ENCODE results near the gene ARHGAP22.

The ARHGAP22 gene

DNA sequence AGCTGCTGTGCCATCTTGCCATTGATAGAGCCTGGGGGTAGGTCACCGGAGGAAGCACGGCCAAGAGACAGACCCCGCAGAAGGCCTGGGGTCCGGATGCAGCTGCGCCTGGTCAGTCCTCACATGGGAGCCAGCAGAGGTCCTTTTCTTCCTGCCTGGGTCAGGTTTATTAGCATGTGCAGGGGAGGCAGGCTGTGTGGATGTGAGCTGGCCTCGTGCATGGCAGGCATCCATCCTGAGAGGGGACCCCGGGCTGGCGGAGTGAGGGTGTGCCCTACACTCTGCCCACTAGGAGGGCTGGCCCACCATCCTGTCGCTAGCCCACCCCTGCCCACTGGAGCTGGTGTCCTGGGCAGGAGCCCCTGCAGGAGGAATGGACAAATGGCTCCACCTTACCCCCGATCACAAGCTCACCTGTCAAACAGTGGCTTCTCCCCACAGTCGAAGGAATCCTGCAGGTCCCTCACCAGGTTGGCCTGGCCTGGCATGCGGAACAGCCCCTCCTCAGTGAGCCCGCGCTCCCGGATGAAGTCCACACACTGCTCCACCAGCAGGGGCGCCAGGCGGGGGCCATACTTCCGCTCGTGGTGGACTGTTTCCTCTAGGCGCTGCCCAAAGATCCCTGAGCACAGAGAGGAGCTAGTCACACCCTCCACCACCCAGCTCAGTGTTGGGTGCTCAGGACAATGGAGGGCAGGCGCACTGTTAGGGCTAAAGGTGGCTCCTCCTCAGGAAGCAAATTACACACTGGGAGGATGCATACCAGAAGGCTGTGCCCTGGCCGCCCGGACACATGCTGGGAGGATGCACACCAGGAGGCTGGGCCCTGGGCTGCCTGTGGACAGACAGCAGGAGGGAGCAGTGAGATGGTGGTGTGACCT, 145.4 kb downstream of the ARHGAP22 start:
- no peak for DNase-seq

- no peak for DNase-seq
Observed at GRCh38 chr10:48458662-48459048, 146.2 kb downstream of the ARHGAP22 start.

- no peak for DNase-seq
Observed at GRCh38 chr10:48457949-48458661, 146.8 kb downstream of the ARHGAP22 start.

- DNase-seq: no peak
Observed at GRCh38 chr10:48456808-48457761, 147.8 kb downstream of the ARHGAP22 start.

DNA sequence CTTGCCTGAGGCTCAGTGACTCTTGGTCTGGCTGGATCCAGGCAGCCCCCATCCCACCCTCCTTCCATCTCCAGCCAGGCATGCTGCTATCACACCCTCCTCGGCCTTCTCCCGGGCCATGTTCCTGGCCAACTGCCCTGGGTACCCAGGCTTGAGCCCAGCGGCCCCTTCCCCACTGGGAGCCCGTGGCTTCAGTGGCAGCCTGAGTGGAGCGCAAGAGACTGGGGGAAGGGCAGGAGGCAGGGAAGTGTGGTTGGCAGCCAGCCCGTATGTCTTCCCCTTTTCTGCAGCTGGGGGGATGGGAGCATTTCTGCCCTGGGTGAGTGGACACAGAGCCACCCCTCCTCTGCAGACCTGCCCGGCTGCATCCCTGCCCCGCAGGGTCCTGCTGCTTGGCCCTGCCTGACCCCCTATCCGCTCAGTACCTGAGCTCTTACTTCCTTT, 148.5 kb downstream of the ARHGAP22 start:
- no peak for DNase-seq

GRCh38 chr10:48455392-48456151, 149.3 kb downstream of the ARHGAP22 start:
- no peak for DNase-seq

GRCh38 chr10:48455055-48455391, 149.8 kb downstream of the ARHGAP22 start:
- DNase-seq: no peak

DNA sequence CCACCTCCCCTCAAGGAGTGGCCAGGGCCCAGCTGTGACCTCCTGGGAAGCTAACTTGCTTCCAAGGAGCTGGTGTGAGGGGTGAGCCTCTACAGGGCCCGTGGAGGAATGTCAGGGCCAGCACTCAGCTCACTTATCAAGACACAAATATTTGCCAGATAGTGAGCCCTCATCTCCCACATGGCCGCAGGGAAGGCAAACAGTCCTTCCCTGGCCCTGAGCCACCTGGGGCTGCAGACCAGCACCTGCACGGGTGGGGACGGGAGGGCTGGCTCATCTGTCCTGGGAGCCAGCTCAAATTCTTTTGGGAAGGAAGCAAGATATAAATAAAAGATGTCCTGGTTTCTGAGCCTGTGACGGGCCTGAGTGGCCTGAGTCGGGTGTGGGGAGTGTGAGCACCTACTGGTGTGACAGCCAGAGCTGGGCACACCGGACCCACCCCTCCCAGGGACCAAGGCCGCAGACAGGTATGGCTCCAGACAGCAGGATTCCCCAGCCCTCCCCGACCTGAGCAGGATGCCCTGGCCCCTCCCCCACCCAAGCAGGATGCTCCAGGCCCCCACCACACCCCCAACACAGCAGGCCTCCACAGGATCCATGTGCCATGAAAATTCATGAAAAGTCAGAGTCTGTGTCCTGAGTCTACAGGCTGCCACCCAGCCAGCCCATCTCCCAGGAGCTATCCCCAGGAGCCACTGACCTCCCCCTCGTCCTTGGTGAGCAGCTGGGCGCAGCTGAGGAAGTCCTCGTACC, 150.4 kb downstream of the ARHGAP22 start:
- no peak for DNase-seq

GRCh38 chr10:48453451-48454301, 151.2 kb downstream of the ARHGAP22 start:
- no peak for DNase-seq

GRCh38 chr10:48452879-48453412, 151.9 kb downstream of the ARHGAP22 start:
- no peak for DNase-seq

- DNase-seq: no peak
Observed at GRCh38 chr10:48451969-48452878, 152.6 kb downstream of the ARHGAP22 start.

GRCh38 chr10:48450741-48451466, 154.0 kb downstream of the ARHGAP22 start:
- DNase-seq: no peak

GRCh38 chr10:48450233-48450740, 154.6 kb downstream of the ARHGAP22 start:
- DNase-seq: no peak

GRCh38 chr10:48449501-48450232, 155.2 kb downstream of the ARHGAP22 start:
- no peak for DNase-seq

DNA sequence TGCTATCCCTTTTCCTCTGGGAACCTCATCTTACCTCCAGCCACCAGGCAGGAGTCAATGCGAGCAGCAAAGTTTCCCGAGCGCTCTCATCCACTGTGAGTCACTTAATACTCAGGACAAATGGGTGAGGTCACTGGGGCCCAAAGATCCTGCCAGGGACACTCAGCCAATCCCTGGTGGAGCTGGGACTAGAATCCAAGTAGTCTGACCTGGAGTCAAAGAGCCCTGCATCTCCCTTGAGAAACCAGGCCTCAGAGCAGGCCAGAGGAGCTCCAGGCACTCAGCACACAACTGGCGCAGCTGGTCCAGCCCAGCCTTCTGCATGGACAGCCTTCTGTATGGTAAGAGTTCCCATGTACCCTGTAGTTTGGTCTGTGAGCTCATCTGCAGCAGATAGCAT, 156.1 kb downstream of the ARHGAP22 start:
- DNase-seq: no peak

GRCh38 chr10:48447356-48448215, 157.3 kb downstream of the ARHGAP22 start:
- DNase-seq: no peak
